AG04449 (cell line): Measurements from ENCODE around the gene RP2.

Experiments
- CTCF ChIA-PET: fragments of 350-600 bp; formaldehyde crosslinking; extraction: SDS; loops from one replicate; lab custom pipeline; 2021; ENCODE audit warnings: antibody characterized with exemption; lab: Yijun Ruan, JAX
- POLR2A ChIA-PET: fragments of 400-600, 350-600 bp; formaldehyde crosslinking; extraction: SDS; loops from one replicate; lab custom pipeline; 2020; ENCODE audit warnings: antibody characterized with exemption, inconsistent platforms; lab: Yijun Ruan, JAX
- DNase-seq: peaks from one replicate; pipeline ENCODE4 v3.0.0-alpha.2; 2010; ENCODE audit warnings: low read depth, low spot score
- H3K4me3 ChIP-seq: 2 replicates; pipeline ENCODE4 v1.5.1; 2011; ENCODE audit warnings: low read depth, mild to moderate bottlenecking, control low read depth, low read length
- CTCF ChIP-seq: IDR thresholded peaks from one replicate; pipeline ENCODE4 v1.5.1; 2011; ENCODE audit warnings: mild to moderate bottlenecking, moderate library complexity, low read length, control low read depth, inconsistent platforms; ENCODE audit not compliant: insufficient read depth; ENCODE audit errors: missing control alignments

The RP2 gene

GRCh38 chrX:46838486-46838870, 1.6 kb downstream of the RP2 start:
- POLR2A ChIA-PET = no interaction called here
- CTCF ChIA-PET = interaction anchor here (0.9 to 1.0 kb wide), 2 partner anchors 64 to 80 kb away, joined by 4 read pairs; partner anchors contain the start of gene SLC9A7
- H3K4me3 ChIP-seq = peak overlapping the region; percentile 76
- no peak for TF ChIP-seq CTCF
- DNase-seq = no peak

- no peak for DNase-seq
- TF ChIP-seq CTCF = no peak
- ChIA-PET CTCF (interaction anchor here (0.9 to 1.0 kb wide), 2 partner anchors 64 to 80 kb away, joined by 4 read pairs; partner anchors contain the start of gene SLC9A7), POLR2A (no interaction called here)
- no peak overlapping the region for H3K4me3 ChIP-seq
Observed at GRCh38 chrX:46838974-46839480, 2.2 kb downstream of the RP2 start.

GRCh38 chrX:46840946-46841345, 4.1 kb downstream of the RP2 start:
- ChIA-PET POLR2A (no interaction called here), CTCF (no interaction called here)
- H3K4me3 ChIP-seq = no peak overlapping the region
- no peak for TF ChIP-seq CTCF
- DNase-seq = no peak

GRCh38 chrX:46841346-46841745, 4.5 kb downstream of the RP2 start:
- H3K4me3 ChIP-seq = no peak overlapping the region
- ChIA-PET POLR2A (no interaction called here), CTCF (interaction anchor here (0.8 kb wide), 1 partner anchor 14 kb away, joined by 3 read pairs; no protein-coding TSS in a partner anchor)
- DNase-seq = no peak
- TF ChIP-seq CTCF = no peak

- POLR2A ChIA-PET = no interaction called here
- TF ChIP-seq CTCF = no peak
- no peak for DNase-seq
Observed at GRCh38 chrX:46844913-46845312, 8.1 kb downstream of the RP2 start.

GRCh38 chrX:46849933-46850332, 13.1 kb downstream of the RP2 start:
- DNase-seq = no peak
- TF ChIP-seq CTCF = no peak
- ChIA-PET POLR2A (interaction anchor here (0.9 kb wide), 1 partner anchor 10 kb away, joined by 3 read pairs; no protein-coding TSS in a partner anchor), CTCF (interaction anchor here (1.0 kb wide), 1 partner anchor 55 kb away, joined by 3 read pairs; no protein-coding TSS in a partner anchor)
- no peak overlapping the region for H3K4me3 ChIP-seq

More at GRCh38 chrX:46844913-46845312, 8.1 kb downstream of the RP2 start:
- H3K4me3 ChIP-seq = no peak overlapping the region
- CTCF ChIA-PET = no interaction called here
